Inferior parietal cortex (tissue), 1 donor: Measurements from ENCODE around the gene GPR153.

Experiments
- DNase-seq: peaks from one replicate; pipeline ENCODE4 v3.0.0-alpha.2; 2016; ENCODE audit errors: extremely low spot score

GPR153 gene

DNA sequence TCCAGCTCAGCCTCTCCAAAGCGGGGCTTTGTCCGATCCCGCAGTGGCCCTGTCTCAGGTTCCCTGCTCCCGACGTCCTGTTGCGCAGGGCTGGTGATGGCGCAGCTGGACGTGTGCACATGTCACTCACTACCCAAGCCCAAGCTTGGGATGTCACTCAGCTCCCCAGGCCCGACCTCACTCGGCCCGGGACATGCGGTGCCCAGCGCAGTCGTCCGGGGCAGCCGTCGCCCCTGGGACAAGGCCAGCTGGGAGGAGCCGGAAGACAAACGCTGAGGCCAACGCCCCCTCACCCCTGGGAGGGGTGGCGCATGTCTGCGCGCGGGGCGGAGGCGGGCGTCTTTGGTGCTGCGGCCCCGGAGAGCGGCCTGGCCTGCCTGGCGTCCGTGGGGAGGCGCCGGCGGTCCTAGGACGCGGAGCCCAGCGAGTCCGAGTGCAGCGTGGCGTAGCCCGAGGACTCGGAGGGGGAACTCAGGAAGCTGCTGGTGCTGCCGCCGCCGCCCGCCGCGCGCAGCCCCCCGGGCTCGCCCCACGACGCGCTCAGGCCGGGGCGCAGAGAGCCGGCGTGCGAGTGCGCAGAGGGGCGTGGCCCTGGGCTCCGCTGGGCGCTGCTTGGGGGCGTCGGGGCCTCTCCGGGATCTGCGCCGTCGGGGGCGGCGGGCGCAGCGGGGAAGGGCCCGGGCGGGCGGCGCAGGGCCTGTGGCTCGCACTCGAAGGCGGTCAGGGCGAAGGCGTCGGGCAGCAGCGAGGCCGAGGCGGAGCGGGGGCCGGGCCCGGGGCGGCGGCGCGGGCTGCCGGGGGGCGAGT is 11.8 kb downstream of the GPR153 start:
- DNase-seq: no peak

DNA sequence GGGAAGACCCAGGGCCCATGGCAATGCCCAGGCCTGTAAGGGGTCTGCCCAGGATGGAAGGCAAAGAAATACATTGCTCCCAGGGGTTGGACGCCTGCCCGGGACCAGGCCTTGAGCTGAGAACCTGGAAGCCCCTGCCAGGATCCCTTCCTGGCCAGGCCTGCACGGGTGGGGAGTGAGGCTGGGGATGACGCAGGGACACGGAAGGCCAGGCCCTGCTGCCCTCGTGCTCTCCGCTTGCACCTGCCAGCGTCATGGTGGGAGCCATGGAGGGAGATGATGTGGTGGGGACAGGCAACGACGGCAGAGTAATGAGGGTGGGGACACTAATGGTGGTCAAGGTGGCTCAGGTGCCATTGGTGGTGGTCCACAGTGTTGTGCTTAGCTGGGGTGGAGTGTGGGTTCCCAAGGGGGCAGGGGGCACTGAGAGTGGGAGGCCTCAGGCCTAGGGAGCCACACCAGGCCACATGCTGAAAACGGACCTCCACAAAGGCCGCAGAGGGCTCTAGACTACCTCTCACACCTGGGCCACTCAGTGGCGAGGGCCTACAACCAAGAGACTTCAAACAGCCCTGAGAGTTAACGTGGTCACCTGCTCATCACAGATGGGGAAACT is 12.6 kb downstream of the GPR153 start:
- no peak for DNase-seq

DNA sequence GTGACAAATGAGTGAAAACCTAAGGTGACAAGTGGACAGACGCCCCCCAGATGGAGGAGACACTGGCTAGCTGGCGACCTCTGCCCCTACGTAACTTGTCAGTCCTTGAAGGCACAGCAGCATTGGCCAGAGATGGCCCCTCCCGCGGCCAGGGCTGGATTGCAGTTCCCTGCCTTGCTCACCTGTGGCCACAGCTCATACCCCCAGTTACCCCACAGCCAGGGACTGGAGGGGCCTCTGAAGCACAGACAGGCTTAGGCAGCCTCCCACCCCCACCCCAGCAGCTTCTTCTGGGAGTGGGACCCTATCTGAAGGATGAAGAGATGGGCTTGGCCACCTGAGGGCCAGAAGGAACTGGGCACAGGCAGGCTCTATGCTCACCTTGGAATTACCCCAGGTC is 13.2 kb downstream of the GPR153 start:
- no peak for DNase-seq

DNA sequence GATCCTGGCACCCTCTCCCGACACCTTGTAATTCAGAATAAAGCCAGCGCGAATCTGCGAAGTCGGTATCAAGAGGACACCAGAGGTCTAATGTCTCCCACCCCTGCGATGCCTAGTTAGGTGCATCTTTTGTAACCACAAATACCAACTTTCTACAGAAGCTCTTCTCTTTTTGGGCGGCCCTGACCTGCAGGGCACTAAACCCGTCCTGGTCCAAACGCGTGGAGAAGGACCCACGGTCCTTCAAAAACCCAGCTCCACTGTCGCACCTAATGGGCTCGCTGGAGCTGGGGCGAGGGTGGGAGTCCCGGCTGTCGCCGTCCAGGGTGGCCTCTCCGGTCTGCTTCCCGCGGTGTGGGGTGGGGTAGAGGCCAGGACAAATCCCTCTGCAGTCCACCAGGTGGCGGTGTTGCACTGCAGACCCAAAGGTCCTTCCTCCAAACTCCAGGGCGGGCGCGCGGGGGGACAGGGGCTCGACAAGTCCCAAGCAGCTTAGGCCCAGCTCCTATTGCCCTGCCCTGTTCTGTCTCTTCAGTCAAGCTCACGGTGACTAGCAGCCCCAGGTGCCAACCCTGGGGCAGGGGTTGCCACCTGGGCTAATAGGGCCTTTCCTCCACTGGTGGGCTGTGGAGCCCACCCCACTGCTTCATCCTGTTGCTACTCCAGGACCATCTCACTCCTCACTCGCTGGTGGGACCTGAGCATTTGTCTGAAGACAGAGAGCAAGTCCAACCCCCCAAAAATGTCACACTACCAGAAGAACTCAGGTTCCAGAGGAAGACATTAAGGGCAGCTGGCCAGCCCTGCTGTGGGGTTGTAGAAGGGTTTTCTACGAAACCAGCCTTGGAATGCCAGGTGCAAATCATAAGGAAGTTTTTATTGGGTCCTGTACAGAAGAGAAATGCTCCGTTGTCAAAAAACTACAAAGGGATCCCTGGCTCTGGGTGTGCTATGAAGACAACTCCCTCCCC is 14.1 kb downstream of the GPR153 start:
- peak; percentile 72 for DNase-seq

DNA sequence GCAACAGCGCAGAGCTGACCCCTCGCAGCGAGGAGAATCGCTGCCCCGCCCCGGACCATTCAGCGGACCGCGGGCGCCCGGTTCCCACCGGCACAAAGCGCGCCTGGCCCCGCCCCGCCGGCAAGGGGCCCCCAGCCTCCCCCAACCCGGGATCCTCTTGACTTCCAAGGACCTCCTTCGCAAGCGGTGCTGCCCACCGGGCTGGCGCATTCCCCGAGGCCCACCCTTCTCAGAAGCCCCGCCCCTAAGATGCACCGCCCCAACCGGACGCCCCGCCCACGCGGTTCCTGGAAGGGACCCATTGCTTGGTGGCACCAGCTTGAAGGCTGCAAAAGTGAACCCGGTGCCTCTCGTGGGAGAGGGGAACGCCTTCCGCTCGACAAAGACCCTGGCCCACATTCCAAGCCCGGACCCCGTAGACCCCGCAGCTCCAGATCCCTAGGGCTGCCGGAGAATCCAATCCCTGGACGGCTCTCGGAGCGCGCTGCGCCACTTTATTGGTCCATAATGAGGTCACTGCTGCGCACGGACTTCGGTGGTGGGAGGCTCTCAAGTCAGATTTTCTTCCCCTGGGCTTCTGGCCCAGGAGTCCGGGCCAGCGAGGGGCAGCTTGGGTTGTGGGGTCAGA is 14.9 kb downstream of the GPR153 start:
- DNase-seq: no peak

DNA sequence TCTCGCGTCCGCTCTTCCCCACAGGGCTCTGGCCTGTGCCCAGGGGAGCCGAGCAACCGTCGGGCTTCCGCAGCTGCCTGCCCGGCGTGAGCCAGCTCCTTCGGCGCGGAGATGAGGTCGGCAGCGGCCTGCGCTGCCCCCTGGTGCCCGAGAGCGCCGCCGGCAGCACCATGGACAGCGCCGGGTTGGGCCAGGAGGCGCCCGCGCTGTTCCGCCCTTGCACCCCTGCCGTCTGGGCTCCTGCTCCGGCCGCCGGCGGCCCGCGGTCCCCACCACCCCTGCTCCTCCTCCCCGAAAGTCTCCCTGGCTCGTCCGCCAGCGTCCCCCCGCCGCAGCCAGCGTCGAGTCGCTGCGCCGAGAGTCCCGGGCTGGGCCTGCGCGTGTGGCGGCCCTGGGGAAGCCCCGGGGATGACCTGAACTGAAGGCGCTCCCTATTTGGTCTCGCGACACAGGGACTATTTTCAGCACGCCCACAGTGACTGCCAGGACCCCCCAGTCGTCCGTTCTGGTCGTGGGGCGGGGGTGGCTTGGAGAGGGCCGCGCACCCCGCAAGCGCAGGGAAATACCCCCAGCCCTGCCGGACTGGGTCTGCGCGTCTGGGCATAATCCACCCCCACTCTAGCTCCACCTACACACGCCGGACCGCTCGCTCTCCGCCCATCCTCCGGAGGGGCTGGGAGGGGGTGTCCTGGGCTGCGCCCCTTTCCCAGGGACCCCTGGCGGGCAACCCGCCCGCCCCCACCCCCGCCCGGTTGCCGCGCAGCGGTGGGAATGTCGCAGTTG is 15.6 kb downstream of the GPR153 start:
- DNase-seq: peak; percentile 56

DNA sequence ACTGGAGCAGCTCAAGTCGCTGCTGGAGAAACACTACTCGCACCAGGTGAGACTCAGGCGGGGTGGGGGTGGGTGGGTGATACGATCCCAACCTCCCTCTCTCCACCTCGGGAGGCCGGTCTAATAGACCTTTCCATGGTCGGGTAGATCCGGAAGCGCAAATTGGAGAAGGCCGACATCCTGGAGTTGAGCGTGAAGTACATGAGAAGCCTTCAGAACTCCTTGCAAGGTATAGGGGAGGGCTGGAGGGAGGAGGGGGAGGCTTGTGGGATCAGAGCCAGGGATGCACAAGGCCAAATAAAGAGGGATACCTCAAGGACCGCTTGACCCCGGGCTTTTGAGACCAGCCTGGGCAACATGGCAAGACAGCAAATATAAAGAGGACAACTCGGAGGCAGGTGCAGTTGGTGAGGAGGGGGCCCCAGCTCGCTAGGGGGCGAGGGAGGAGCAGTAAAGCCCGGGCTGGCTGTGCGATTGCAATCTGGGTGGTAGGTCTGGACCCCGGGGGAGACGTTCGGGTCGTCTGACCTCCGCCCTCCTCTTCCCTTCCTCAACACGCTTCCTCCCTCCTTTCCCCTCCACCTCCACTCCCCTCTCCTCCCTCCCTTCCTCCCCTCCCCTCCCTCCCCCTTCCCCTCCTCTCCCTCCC is 16.4 kb downstream of the GPR153 start:
- DNase-seq: no peak

DNA sequence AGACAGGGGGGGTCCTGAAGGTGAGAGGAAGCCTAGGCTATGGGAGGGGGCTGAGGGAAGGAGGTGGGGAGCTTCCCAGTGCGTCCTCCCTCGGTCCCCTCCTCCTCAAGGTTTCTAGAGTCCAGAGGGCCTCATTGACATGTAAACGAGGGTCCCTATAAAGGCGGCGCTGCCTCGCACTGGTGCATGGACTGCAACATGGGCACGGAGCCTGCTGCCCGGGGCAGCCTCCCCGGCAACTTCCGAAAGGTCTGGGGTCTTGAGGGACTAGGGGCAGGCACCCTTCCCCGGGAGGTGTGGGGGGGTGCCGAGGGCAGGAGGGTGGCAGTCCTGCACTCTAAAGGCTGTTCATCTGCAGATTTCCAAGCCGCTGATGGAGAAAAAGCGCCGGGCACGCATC is 16.9 kb downstream of the GPR153 start, which contains the start of gene HES3:
Gene HES3, plus strand, starts transcription at position 187 of the 400 bp plus-strand sequence. Its CDS starts 187 bp downstream, at position 374.
- no peak for DNase-seq

DNA sequence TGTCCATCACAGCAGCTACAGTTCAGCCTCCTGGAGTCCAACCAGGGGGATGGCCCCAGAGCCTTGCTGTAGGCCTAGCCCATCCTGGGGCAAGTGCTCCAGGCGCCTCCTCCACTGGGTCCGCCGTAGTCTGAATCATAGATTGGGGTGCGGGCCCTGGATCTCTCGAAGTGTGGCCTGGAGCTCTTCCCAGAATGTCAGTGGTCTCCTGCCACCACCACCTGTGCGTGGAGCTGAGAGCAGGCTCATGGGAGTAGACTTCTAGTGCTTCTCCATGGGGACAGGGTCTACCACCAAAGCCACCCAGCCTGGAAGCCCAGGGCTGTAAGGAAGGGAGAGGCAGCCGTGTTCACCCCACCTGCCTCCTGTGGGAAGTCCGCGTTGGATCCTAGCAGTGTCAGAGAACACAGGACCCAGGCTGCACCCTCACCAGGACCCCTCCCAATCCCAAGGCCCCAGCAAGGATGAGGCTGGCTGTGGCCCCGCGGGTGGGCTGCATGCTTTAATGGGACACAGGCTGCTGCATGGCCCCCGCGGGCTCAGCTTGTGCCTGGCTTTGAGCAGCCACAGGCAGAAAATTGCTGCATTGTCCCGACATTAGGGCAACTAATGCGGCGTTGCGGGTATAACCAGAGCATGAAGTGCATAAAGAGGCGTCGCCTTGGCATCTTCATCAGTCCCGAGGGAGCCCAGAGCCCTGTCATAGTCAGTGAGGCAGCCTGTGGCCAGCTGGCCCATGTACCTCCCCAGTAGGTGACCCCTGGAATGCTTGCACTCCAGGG is 17.7 kb downstream of the GPR153 start:
- no peak for DNase-seq

DNA sequence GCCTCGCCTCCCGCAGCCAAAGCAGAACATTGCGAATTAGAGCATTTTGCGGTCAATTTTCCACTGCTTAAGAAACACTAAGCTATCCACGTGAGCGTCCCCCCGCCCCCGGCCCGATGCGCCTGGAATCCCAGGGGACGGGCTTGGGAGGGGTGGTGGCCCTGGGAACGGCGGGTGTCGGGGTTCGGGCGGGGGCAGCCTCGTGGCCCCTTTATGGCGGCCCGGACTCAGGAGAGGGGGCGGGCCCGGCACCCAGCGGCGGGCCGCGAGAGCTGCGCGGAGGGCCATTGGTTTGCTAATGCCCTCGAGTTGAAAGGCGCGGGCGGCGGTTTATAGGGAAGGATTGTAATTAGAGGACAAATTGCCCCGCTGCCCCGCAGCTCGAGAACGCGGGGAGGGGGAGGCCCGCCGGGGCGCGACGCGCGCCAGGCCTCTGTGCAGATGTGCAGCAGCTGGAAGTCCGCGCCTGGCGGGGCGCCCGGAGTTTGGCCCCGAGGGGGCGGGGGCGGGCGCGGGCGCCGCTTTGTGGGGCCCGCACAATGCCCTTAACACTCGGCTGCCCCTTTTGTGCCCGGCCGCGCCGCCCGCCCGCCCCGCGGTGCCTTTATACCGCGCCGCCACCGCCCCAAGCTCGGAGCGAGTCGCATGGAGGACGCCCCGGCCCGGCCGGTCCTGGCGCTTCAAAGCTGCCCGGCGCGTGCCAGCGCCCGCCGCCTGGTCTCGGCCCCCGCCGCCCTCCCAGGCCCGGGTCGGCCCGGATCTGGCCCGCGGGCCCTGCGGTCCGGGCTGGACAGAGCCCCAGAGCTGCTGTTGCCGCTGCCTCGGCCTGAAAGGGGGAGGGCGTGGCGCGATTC is 18.8 kb downstream of the GPR153 start:
- DNase-seq: no peak

DNA sequence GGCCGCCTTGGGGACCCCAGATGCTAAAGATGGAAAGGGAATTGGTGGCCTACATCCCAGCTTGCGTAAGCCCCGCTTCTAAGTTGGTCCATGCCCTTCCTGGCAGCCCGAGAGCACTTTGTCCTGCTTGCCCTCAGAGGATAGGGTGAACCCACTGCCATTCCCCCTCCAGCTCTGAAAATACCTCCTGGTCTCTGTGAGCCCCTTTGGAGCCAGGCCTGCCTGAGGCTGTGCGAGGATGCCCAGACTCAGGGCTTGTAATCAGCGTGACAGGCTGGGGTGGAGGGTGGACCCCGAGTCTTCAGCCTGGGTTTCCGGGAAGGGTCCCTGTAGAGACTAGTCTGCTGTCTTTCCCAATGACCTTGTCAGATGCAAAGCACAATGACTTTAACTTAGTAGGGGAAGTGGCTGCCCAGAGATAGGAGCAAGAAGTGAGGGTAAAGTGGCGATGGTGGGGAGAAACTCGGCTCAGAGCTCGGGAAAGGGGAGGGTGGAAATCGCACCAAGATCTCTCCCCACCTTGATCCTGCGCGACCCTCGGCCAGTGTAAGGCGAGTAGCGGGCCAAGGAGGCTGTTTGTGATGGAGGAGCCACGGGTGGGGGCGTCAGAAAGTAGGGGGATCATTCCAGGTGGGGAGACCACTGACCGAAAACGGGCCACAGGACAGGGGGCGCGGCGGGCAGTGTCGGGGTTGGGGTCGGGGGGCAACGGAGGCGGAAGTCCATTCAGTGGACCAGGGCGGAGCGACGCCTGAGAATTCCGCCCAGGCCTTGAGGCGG is 19.6 kb downstream of the GPR153 start:
- no peak for DNase-seq

DNA sequence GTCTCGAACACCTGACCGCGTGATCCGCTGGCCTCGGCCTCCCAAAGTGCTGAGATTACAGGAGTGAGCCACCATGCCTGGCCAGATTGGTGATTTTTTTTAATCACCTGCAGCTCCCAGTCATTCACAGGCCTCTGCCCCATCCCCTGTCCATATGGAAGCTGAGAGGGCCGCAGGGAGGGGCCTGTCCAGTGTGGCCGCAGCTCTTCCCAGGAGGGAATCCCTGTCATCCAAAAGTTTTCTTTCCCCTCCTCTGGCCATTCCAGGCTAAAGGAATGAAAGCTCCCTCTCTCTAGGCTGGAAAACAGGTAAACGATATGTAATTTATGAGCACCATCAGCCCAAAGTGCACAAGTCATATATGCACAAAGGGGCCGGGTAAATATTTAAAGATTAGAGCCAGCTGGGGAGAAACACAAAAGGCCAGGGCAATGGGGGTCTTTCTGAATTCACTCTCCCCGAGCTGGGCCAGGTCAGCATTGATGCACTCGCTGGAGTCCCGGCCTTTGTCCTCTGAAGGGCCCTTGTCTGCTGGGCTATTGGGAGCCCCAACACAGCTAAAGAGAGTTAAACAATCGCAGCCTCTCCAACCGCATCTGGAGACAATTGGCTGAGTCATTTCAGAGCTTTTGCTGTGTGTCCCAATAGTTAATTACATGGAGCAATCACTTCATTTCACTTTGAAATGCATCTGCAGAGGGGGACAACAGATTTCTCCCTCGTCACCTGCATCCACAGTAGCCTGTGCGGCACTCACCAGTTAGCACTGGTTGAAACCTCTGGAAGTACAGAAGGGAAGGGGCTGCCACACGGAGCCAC is 20.7 kb downstream of the GPR153 start:
- no peak for DNase-seq

DNA sequence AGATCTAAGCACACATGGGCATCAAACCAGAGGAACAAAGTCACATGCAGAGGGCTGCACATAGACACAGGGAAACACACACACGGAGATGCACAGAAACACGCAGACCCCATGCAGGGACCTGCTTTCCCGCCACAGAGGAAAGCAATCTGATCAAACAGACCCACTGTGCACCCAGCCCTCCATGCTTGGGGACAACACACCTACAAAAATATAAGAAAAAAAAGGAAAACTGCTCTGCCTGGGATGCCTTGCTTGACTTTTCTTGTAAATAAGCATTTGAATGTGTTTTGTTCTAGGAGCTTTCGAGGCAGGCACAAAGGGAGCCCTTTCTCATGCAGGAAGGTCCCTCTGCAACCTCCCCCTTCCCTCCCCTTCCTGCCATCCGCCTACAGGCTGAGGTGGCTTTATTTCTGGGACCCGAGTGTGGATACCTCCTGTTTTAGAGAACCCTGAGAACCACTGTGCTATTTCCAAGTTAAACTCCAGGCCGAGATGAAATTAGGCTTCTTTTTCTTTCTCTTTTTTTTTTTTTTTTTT is 21.6 kb downstream of the GPR153 start:
- DNase-seq: no peak

DNA sequence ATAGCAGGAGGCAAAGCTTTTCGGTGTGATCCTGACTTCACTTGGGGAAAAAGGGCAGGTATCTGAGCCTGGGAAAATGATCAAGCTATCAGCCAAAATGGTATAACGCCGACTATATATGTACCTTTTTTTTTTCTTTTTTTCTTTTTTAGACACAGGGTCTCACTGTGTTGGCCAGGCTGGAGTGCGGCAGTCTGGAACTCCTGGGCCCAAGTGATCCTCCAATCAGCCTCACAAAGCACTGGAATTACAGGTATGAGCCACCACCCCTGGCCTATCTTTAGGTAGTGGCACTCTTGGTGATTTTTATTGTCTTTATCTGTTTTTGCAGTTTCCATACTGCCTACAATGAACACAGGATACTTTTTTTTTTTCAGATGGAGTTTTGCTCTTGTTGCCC is 23.8 kb downstream of the GPR153 start:
- DNase-seq: no peak

DNA sequence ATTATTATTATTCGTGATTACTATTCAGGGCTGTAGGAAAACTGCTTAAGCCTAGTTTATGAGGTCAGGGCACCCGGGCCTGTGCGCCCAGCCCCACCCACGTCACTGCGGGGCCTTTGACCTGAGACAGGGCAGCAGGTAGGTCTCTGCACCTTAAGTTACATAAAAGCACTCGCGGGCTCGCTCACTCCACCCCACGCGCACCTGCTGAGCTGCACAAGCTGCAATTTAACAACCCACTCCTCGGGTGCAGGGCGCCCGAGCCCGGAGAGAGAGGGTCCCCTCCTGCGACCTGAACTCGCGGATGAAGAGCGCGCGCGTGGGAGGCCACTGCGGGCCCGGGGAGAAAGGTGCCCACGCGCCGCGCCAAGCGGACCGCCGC is 25.6 kb downstream of the GPR153 start:
- DNase-seq: no peak

DNA sequence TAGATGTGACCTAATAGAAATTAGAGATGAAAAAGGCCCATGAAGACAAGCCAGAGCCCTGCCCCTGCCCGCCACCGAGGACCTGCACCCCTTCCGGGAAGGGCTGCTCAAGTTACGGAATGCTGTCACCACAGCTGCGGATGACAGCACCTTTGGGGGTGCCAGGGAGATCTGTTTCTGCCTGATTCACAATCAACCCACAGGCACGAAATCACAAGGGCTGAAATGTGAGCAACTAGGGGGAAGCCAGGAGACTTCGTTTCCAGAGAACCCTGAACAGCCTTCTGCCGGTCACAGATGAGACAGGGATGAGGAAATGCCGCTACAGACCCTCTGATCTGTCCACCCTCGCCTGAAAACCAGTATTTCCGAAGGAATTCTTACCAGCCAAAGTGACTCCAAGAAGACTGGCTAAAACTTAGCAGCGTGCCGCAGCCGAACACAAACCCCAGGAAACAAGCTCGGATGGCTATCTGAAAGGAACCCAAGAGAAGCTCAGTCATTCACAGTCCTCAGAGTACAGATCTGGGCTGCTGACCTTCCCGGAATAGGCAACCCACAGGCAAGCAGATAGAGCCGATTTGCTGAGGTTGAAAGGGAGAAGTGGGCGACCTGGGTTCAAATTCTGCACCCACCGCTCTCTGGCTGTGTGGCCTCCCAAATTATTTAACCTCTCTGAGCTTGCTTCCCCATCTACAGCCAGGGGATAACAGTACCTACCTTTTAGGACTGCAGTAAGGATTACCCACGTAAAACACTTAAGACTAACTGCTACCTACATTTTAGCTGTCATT is 26.2 kb downstream of the GPR153 start:
- DNase-seq: no peak
